ENCODE measurements around the gene RHEX.

RHEX gene

DNA sequence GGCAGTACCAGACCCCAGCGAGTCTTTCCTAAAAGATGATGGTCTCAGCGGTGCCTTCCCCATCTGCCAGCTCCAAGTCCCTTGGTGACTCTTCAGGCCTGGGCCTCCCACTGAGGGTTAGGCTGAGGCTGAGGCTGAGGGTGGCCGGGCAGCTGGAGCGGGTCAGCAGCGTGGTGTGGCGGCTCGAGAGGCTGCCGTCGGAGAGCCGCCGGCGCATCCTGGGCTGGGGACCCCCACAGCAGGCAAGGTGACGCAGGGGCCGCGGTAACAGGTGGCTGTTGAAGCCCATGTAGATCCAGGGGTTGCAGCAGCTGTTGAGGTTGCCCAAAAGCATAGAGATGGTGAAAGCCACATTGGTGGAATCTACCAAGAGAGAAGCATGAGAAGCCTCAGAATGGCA is 57.2 kb downstream of the RHEX start:
- Histone ChIP-seq H3K36me3 (no peaks in the 10 kb centered on the region), H3K4me3 (no peak overlapping the region), H3K9me3 (no peaks in the 10 kb centered on the region), H3K27me3 (no peaks in the 10 kb centered on the region), H3K4me1 (peaks cover 0 to 5% (median 0%) of the 10 kb centered on the region in 4 donors), H3K27ac (no peak overlapping the region)
- TF ChIP-seq, protein P1, sequence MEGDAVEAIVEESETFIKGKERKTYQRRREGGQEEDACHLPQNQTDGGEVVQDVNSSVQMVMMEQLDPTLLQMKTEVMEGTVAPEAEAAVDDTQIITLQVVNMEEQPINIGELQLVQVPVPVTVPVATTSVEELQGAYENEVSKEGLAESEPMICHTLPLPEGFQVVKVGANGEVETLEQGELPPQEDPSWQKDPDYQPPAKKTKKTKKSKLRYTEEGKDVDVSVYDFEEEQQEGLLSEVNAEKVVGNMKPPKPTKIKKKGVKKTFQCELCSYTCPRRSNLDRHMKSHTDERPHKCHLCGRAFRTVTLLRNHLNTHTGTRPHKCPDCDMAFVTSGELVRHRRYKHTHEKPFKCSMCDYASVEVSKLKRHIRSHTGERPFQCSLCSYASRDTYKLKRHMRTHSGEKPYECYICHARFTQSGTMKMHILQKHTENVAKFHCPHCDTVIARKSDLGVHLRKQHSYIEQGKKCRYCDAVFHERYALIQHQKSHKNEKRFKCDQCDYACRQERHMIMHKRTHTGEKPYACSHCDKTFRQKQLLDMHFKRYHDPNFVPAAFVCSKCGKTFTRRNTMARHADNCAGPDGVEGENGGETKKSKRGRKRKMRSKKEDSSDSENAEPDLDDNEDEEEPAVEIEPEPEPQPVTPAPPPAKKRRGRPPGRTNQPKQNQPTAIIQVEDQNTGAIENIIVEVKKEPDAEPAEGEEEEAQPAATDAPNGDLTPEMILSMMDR (IDR thresholded peaks at IDR 0.05), result no peak
- DNase-seq, result no peak
- intact Hi-C loops (cut with DNase I; ENCODE audit: low total_unique reads), result loop anchor here (10.0 kb wide), 1 partner anchor 185 kb away; no protein-coding TSS in a partner anchor

DNA sequence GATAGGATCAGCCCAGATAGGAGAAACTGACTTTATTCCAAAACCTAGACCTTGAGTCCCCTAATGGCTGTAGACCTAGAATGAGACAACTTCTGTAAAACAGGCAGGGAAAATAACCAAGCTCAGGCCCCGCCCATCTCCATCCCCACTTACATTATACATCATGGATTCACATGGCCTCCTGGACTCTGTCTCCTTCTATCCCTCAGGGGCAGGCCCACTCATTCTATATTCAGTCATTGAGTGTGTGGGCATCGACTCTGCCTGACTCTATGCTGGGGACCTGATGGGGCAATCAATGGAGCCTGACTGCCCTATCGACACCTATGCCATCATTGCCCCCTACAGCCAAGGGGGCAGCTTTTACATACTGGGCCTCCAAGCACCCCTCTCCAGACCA is 57.8 kb downstream of the RHEX start:
- Histone ChIP-seq H3K4me3 (no peak overlapping the region), H3K27ac (no peak overlapping the region), H3K27me3 (no peaks in the 10 kb centered on the region), H3K4me1 (peaks cover 0 to 5% (median 0%) of the 10 kb centered on the region in 4 donors), H3K9me3 (no peaks in the 10 kb centered on the region), H3K36me3 (no peaks in the 10 kb centered on the region)
- TF ChIP-seq, protein P1 (IDR thresholded peaks at IDR 0.05), result no peak
- intact Hi-C loops (cut with DNase I; ENCODE audit: low total_unique reads), result loop anchor here (10.0 kb wide), 1 partner anchor 186 kb away; no protein-coding TSS in a partner anchor
- no peak for DNase-seq

DNA sequence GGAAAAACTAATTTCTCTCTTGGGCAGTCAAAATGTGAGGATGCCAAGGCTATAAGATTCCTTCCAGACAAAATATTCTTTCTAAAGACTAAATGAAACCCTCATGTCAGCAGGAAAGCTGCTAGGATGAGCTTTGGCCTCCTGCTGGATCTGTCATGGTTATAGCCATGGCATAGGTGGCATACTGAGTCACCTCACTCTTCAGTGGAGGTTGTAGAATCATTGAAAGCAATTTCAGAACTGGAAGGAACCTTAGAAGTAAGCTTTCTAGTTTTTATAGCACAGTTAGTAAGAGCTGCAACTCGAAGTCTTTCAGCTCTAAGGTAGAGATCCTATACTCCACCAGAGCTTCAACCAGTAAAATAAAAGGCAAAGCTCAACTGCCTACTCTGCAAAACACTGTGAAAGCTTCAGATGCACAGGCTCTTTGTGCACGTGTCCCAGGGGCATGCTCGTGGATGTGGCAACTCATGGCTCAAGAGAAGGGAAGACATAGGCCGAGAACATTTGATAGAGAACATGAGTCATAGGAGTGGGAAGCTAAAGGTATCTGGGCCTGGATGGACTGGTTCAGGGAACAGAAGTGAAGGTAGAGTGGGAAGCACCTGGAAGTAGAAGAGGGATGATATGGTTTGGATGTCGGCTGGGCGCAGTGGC is 58.4 kb downstream of the RHEX start:
- Histone ChIP-seq H3K9me3 (no peaks in the 10 kb centered on the region), H3K27me3 (no peaks in the 10 kb centered on the region), H3K4me3 (no peak overlapping the region), H3K4me1 (peaks cover 0 to under 1% (median 0%) of the 10 kb centered on the region in 4 donors), H3K27ac (no peak overlapping the region), H3K36me3 (no peaks in the 10 kb centered on the region)
- intact Hi-C loops (cut with DNase I; ENCODE audit: low total_unique reads), result loop anchor here (10.0 kb wide), 1 partner anchor 187 kb away; no protein-coding TSS in a partner anchor
- no peak for DNase-seq
- TF ChIP-seq, protein P1 (IDR thresholded peaks at IDR 0.05), result no peak

DNA sequence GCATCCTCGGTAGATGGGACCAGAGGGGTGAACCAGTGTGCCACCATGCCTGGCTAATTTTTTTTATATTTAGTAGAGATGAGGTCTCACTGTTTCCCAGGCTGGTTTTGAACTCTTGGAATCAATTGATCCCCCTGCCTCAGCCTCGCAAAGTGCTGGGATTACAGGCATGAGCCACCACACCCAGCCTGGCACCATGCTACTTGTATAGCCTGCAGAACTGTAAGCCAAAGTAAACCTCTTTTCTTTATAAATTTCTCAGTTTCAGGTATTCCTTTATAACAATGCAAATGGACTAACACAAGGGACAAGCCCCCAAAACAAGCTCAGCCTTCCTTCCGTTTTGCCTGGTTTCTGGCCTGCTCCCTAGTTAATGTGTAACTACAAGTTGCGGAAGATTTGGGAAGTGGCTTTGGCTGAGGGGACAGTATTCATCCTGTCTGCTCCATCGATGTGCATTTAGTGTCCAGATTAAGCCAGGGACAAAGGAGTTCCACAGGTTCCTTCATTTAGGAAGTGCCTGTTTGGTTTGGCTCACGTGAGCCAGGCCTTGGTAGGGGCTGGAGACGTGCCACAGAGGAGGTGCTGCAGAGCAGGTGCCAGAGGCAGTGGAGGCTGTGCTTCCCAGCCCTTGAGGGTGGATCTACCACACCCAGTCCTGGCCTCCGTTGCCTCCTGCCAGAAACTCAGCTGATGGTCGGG is 59.8 kb downstream of the RHEX start:
- peaks cover 0 to 13% (median 10%) of the 10 kb centered on the region in 4 donors for H3K4me1 ChIP-seq
- no peak overlapping the region for H3K27ac ChIP-seq
- intact Hi-C loops (cut with DNase I; ENCODE audit: low total_unique reads), result loop anchor here (10.0 kb wide), 1 partner anchor 188 kb away; no protein-coding TSS in a partner anchor

More for the DNA sequence above, 59.8 kb downstream of the RHEX start:
- Histone ChIP-seq H3K27me3 (no peaks in the 10 kb centered on the region), H3K36me3 (no peaks in the 10 kb centered on the region), H3K4me3 (no peak overlapping the region), H3K9me3 (no peaks in the 10 kb centered on the region)
- DNase-seq, result no peak
- TF ChIP-seq, protein P1 (IDR thresholded peaks at IDR 0.05), result no peak

All from tibial artery (tissue), 4 donors.